OCI-LY1 (cell line): ENCODE results near the gene PXDN.

Source experiments
- H2AFZ ChIP-seq: fragments of 200-600 bp; sonication (generic), shearing (Covaris generic); 2 replicates; pipeline ENCODE4 v1.6.0; 2014; ENCODE audit warnings: antibody characterized with exemption, mild to moderate bottlenecking, low read length
- H3F3A ChIP-seq: fragments of 200-600 bp; sonication (generic), shearing (Covaris generic); 2 replicates; pipeline ENCODE4 v1.6.0; 2014; ENCODE audit warnings: mild to moderate bottlenecking, antibody characterized with exemption, low read length, moderate library complexity; ENCODE audit not compliant: insufficient read depth
- H3K27ac ChIP-seq: fragments of 200-600 bp; sonication (generic); 2 replicates; pipeline ENCODE4 v1.5.1; 2014; ENCODE audit warnings: low read length, mixed run types, mild to moderate bottlenecking, low read depth; ENCODE audit not compliant: poor library complexity, severe bottlenecking
- H3K27me3 ChIP-seq: fragments of 200-600 bp; sonication (generic); 2 replicates; pipeline ENCODE4 v1.6.0; 2014; ENCODE audit warnings: antibody characterized with exemption, mild to moderate bottlenecking, low read length, moderate library complexity; ENCODE audit not compliant: insufficient read depth
- H3K36me3 ChIP-seq: fragments of 200-600 bp; sonication (generic); 2 replicates; pipeline ENCODE4 v1.6.1; 2014; ENCODE audit warnings: mild to moderate bottlenecking, antibody characterized with exemption, low read length, moderate library complexity, mixed read lengths; ENCODE audit not compliant: insufficient read depth
- H3K4me1 ChIP-seq: fragments of 200-600 bp; sonication (generic); 2 replicates; pipeline ENCODE4 v1.5.1; 2014; ENCODE audit warnings: mild to moderate bottlenecking, low read length, moderate library complexity; ENCODE audit not compliant: insufficient read depth, severe bottlenecking
- H3K4me2 ChIP-seq: fragments of 200-600 bp; sonication (generic), shearing (Covaris generic); 2 replicates; pipeline ENCODE4 v1.6.1; 2014; ENCODE audit warnings: low read length
- H3K4me3 ChIP-seq: fragments of 200-600 bp; sonication (generic); 2 replicates; pipeline ENCODE4 v1.5.1; 2014; ENCODE audit warnings: low read length, low read depth, mild to moderate bottlenecking, mixed read lengths; ENCODE audit not compliant: poor library complexity, severe bottlenecking
- H3K79me2 ChIP-seq: fragments of 200-600 bp; shearing (Covaris generic); 2 replicates; pipeline ENCODE4 v1.6.1; 2016; ENCODE audit warnings: mixed run types, low read length, mixed read lengths; ENCODE audit not compliant: insufficient read depth
- H3K9ac ChIP-seq: fragments of 200-600 bp; sonication (generic), shearing (Covaris generic); 2 replicates; pipeline ENCODE4 v1.6.1; 2014; ENCODE audit warnings: mild to moderate bottlenecking, low read length, mixed read lengths
- H3K9me2 ChIP-seq: fragments of 200-600 bp; sonication (generic), shearing (Covaris generic); 2 replicates; pipeline ENCODE4 v1.6.1; 2014; ENCODE audit warnings: low read depth, mild to moderate bottlenecking, low read length, mixed read lengths
- H3K9me3 ChIP-seq: fragments of 200-600 bp; shearing (Covaris generic); 2 replicates; pipeline ENCODE4 v1.6.1; 2014; ENCODE audit warnings: low read length, mixed read lengths
- H4K20me1 ChIP-seq: fragments of 200-600 bp; sonication (generic), shearing (Covaris generic); 2 replicates; pipeline ENCODE4 v1.6.0; 2016; ENCODE audit warnings: mild to moderate bottlenecking, low read length; ENCODE audit not compliant: insufficient read depth
- EZH2 ChIP-seq: fragments of 200-600 bp; sonication (generic), shearing (Covaris generic); IDR thresholded peaks from 2 replicates; pipeline ENCODE4 v1.8.0; 2017; ENCODE audit warnings: borderline replicate concordance, mixed run types, mild to moderate bottlenecking, antibody characterized with exemption, low read length, moderate library complexity, mixed read lengths
- TF ChIP-seq, protein P1 (sequence below): fragments of 200-600 bp; sonication (generic), shearing (Covaris generic); IDR thresholded peaks from 2 replicates; pipeline ENCODE4 v1.5.1; 2017; ENCODE audit warnings: mild to moderate bottlenecking, antibody characterized with exemption, low read length, moderate library complexity, mixed read lengths

PXDN gene

DNA sequence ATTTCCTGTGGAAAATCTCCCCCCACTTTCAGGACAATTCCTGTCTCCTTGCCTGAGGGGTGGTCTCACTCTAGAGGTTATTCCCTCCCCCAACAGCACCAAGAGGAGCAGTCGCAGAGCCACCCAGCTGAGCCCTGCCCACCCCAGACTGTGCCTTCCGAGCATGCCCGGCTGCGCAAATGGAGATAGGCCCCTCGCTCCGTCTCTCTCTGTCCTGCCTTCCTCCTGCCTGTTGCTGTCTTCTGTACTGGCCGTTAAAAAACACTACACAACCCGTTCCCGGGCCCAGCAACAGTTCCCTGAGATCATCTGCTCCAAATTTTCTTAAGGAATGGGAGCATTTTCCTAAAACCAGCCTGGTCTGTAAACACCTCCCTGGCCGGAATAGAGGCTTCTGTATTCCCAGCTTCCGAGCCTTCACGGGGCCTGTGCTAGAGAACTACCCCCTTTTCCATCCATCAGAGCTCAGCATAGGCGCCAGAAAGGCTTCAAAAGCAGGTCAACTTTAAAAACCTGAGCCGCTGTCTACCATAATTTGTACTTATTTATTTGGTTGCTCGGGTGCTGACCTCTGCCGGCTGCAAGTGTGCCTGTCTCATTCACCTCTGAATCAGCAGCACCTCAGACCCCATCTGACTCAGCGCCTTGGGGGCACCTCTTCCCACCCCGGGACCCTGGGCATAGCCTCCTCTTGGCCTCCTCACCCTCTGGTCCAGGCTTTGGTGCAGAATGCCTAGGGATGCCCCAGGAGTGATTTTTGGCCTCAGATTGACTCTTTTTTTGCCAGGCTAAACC, 159.4 kb downstream of the PXDN start:
- Histone ChIP-seq H4K20me1 (no peaks in the 10 kb centered on the region), H3F3A (no peaks in the 10 kb centered on the region), H3K9me2 (no peaks in the 10 kb centered on the region), H3K27me3 (no peaks in the 10 kb centered on the region), H3K9ac (no peak overlapping the region), H3K27ac (no peak overlapping the region), H3K4me2 (no peak overlapping the region), H3K4me1 (no peaks in the 10 kb centered on the region), H3K36me3 (no peaks in the 10 kb centered on the region), H3K9me3 (no peaks in the 10 kb centered on the region), H3K4me3 (no peak overlapping the region), H3K79me2 (no peaks in the 10 kb centered on the region), H2AFZ (no peak overlapping the region)
- no peak for TF ChIP-seq EZH2
- TF ChIP-seq, protein P1, sequence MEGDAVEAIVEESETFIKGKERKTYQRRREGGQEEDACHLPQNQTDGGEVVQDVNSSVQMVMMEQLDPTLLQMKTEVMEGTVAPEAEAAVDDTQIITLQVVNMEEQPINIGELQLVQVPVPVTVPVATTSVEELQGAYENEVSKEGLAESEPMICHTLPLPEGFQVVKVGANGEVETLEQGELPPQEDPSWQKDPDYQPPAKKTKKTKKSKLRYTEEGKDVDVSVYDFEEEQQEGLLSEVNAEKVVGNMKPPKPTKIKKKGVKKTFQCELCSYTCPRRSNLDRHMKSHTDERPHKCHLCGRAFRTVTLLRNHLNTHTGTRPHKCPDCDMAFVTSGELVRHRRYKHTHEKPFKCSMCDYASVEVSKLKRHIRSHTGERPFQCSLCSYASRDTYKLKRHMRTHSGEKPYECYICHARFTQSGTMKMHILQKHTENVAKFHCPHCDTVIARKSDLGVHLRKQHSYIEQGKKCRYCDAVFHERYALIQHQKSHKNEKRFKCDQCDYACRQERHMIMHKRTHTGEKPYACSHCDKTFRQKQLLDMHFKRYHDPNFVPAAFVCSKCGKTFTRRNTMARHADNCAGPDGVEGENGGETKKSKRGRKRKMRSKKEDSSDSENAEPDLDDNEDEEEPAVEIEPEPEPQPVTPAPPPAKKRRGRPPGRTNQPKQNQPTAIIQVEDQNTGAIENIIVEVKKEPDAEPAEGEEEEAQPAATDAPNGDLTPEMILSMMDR: no peak

DNA sequence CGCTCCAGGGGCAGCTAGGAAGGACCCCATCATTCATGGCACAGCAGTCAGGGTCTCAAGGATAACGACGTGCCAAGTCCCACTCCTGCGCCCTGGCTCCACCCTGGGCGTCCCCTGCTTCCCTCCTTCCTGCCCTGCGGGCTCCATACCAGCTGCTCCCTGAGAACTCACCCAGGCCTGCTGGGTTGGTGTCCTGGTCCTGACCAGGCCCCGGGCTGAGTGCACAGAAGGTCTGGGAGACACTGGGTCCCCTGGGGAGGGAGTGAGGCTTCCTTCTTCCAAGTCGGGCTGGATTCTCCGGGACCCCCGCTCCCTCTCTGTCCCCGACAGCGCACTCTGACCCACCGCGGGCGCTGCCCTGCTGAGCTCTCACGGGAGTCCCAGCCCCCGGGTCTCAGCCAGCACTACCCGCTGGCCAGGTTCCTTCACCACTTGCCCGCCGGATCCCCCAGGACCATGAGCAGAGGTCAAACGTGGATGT, 160.2 kb downstream of the PXDN start:
- Histone ChIP-seq H3K27me3 (no peaks in the 10 kb centered on the region), H3K9me3 (no peaks in the 10 kb centered on the region), H4K20me1 (no peaks in the 10 kb centered on the region), H3K4me2 (no peak overlapping the region), H2AFZ (no peak overlapping the region), H3K4me1 (no peaks in the 10 kb centered on the region), H3K9ac (no peak overlapping the region), H3F3A (no peaks in the 10 kb centered on the region), H3K79me2 (no peaks in the 10 kb centered on the region), H3K4me3 (no peak overlapping the region), H3K36me3 (no peaks in the 10 kb centered on the region), H3K9me2 (no peaks in the 10 kb centered on the region), H3K27ac (no peak overlapping the region)
- TF ChIP-seq, protein P1: no peak
- TF ChIP-seq EZH2: no peak

DNA sequence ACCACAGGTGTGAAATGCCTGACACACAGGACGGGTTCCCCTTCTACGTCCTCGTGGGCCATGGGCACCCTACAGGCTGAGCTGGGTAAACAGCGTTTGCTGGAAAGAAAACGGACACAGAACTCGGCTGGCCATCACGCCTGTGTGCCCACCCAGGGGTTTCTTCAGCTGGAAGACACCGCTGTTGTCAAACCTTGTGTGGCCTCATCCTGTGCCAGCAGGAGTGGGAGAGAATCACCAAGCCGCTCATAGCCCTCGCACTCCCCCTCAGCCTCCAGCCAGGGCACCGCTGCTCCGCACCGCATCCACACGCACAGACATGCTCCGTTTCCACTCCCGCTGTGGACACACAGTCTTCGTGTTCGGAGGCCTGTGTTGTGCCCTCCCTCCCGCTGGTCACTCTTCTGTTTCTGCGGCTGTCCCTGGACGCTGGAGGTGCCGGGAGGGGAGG, 161.4 kb downstream of the PXDN start:
- H3K9ac ChIP-seq: no peak overlapping the region
- no peak for TF ChIP-seq EZH2
- TF ChIP-seq, protein P1: no peak
- no peaks in the 10 kb centered on the region for H3K36me3 ChIP-seq
- H3K27ac ChIP-seq: no peak overlapping the region
- no peak overlapping the region for H3K4me2 ChIP-seq
- H4K20me1 ChIP-seq: no peaks in the 10 kb centered on the region
- H3K27me3 ChIP-seq: no peaks in the 10 kb centered on the region
- no peaks in the 10 kb centered on the region for H3K9me2 ChIP-seq
- H3K4me3 ChIP-seq: no peak overlapping the region
- H3K9me3 ChIP-seq: no peaks in the 10 kb centered on the region
- no peak overlapping the region for H2AFZ ChIP-seq
- H3F3A ChIP-seq: no peaks in the 10 kb centered on the region
- no peaks in the 10 kb centered on the region for H3K79me2 ChIP-seq
- no peaks in the 10 kb centered on the region for H3K4me1 ChIP-seq
